Right lobe of liver (tissue), 6 donors: Measurements from ENCODE around the gene ASB16. TPM values are rescaled to one million over a fixed set of nuclear protein-coding genes. Genes with fewer than 3 reads are reported as not detected.
"Not testable (repeated sequence)": the region's sequence is repeated elsewhere in the genome, so short reads cannot be mapped to it uniquely, and the experiment has no call there.

Experiments used
- ATAC-seq, 4 donors: fragments of 200-7000 bp; cut with Tn5 transposase; one replicate each; pipeline ENCODE4 v1.9.1; 2020; ENCODE audit warnings: mild to moderate bottlenecking in 4 of 4, moderate library complexity in 4 of 4
- DNase-seq, 3 donors: peaks; one replicate each; pipeline ENCODE4 v3.0.0-alpha.2; 2020
- H3K27ac ChIP-seq, 3 donors: fragments of 200-600 bp; one replicate each; pipeline ENCODE4 v1.8.0; 2022
- H3K27me3 ChIP-seq, 2 donors: fragments of 200-600 bp; one replicate each; pipeline ENCODE4 v1.8.0; 2022
- H3K36me3 ChIP-seq, 4 donors: fragments of 200-600 bp; sonication (generic) in 1 of 4; one replicate each; pipeline versions ENCODE4 v1.5.1 to v1.8.0; 2017 to 2022; ENCODE audit warnings: control low read depth in 1 of 4
- H3K4me1 ChIP-seq, 4 donors: fragments of 200-600 bp; sonication (generic) in 1 of 4; one replicate each; pipeline versions ENCODE4 v1.5.1 to v1.8.0; 2017 to 2022; ENCODE audit warnings: control low read depth in 1 of 4
- H3K4me3 ChIP-seq, 3 donors: fragments of 200-600 bp; one replicate each; pipeline ENCODE4 v1.8.0; 2022
- H3K9me3 ChIP-seq, 4 donors: fragments of 200-600 bp; sonication (generic) in 1 of 4; one replicate each; pipeline versions ENCODE4 v1.5.1 to v1.8.0; 2017 to 2022; ENCODE audit warnings: control low read depth in 1 of 4
- CTCF ChIP-seq, 4 donors: fragments of 200-600 bp in 3 of 4; fragments of 450-650 bp in 1 of 4; IDR thresholded peaks; one replicate each; pipeline versions ENCODE4 v1.5.1 to v1.8.0; 2016 to 2022; ENCODE audit warnings: antibody characterized with exemption in 4 of 4, mild to moderate bottlenecking in 2 of 4
- POLR2A ChIP-seq: fragments of 450-650 bp; IDR thresholded peaks from one replicate; pipeline ENCODE4 v1.6.1; 2017; ENCODE audit warnings: antibody characterized with exemption, mild to moderate bottlenecking
- WGBS: methylation state at CpG from one replicate; pipeline ENCODE4 v1.1.6; 2018; ENCODE audit warnings: low coverage, low lambda C conversion rate; ENCODE audit not compliant: insufficient coverage; ENCODE audit errors: missing lambda C conversion rate; 5-methylcytosine and 5-hydroxymethylcytosine counted together
- intact Hi-C, 2 donors: fragments of 100-400 bp; cut with DNase I; formaldehyde crosslinking; loops; one replicate each; pipeline versions ENCODE4 v1.11.2 to v1.14.1; 2022
- total RNA-seq, 6 experiments: library from RNA; depleted of rRNA in 2 of 6; stranded (reverse); fragments of >200 nt in 2 of 6; fragmentation: NEBNext Ultra II Directional in 3 of 6; extraction: Animal tissue kit (Norgen Biotek cat#: 25700) in 3 of 6; gene quantifications; one replicate each; pipeline versions ENCODE4 v1.1.0 to v1.2.4, GENCODE V29; 2016 to 2023
- donor health status: DM: no; HTN: yes; CAD: no.
- donor health status: DM: no; HTN: no; CAD: no.
- donor health status: DM: no; HTN: no; CAD: no.
- donor health status: DM: no; HTN: yes; CAD: no.
- donor health status: DM: no; HTN: yes; CAD: no.

Gene ASB16
- total RNA-seq, 6 experiments from 2014 or later = 1.5 TPM; not detected in 5

DNA sequence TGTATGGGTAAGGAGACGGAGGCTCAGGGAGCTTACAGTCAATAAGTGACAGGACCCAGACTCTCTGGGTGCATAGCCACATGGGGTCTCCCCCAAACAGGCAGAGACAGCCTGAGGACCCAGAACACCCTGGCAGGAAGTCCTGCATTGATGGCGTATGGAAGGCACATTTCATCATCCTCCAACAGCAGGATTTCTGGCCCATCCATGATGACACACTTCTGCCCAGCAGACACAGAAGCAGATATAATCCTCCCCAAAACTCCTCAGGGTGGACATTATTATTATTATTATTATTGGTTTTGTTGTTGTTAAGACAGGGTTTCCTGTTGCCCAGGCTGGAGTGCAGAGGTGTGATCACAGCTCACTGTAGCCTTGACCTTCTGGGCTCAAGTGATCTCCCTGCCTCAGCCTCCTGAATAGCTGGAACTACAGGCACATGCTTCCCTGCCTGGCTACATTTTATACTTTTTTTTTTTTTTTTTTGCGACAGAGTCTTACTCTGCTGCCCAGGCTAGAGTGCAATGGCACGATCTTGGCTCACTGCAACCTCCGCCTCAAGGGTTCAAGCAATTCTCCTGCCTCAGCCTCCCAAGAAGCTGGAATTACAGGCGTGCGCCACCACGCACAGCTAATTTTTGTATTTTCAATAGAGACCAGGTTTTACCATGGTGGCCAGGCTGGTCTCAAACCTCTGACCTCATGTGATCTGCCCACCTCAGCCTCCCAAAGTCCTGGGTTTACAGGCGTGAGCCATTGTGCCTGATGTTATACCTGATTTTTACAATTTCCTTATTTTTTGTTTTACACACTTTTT is 35.5 kb upstream of the ASB16 start:
- H3K27ac ChIP-seq = no peak overlapping the region
- DNase-seq (no peak), ATAC-seq (no peak)
- TF ChIP-seq POLR2A = no peak
- 97% methylated on average over 8 of the region's 9 CpGs for WGBS
- intact Hi-C loops = loop anchor here in 1 of 2 donors (10.0 kb wide), 1 partner anchor 60 kb away; the partner anchor contains the start of gene ATXN7L3
- no peaks in the 10 kb centered on the region for H3K36me3 ChIP-seq
- H3K27me3 ChIP-seq = no peaks in the 10 kb centered on the region
- no peaks in the 10 kb centered on the region for H3K4me1 ChIP-seq
- H3K9me3 ChIP-seq = no peaks in the 10 kb centered on the region
- H3K4me3 ChIP-seq = no peak overlapping the region

- intact Hi-C loops = loop anchor here in 1 of 2 donors (10.0 kb wide), 1 partner anchor 57 kb away; the partner anchor contains the start of gene ATXN7L3
- Histone ChIP-seq H3K9me3 (no peaks in the 10 kb centered on the region), H3K4me3 (no peak overlapping the region), H3K27me3 (no peaks in the 10 kb centered on the region), H3K27ac (no peak overlapping the region), H3K36me3 (no peaks in the 10 kb centered on the region), H3K4me1 (peaks cover 0 to 10% (median 3%) of the 10 kb centered on the region in 4 donors)
- no peak for TF ChIP-seq POLR2A
- TF ChIP-seq CTCF (IDR thresholded peaks at IDR 0.05) = no peak
- DNase-seq (peak in 1 of 3 donors; percentile 73), ATAC-seq (peak in 3 of 4 donors; percentile 5 to 82 (median 5))
- 13% methylated on average over 11 of the region's 20 CpGs for WGBS
Measured at GRCh38 chr17:44137891-44138709, 32.4 kb upstream of the ASB16 start.

DNA sequence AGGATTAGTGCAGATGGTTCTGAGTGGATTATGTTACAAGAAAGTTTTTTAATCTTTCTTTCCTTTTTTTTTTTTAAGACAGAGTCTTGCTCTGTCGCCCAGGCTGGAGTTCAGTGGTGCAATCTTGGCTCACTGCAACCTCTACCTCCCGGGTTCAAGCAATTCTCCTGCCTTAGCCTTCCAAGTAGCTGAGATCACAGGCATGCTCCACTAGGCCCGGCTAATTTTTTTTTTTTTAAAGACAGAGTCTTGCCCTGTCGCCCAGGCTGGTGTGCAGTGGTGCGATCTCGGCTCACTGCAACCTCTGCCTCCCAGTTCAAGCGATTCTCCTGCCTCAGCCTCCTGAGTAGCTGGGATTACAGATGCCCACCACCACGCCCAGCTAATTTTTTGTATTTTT is 26.6 kb upstream of the ASB16 start:
- DNase-seq, H3K9me3 ChIP-seq, H3K36me3 ChIP-seq, ATAC-seq, H3K4me1 ChIP-seq, H3K27me3 ChIP-seq, H3K4me3 ChIP-seq, H3K27ac ChIP-seq, intact Hi-C loops: not testable (repeated sequence)
- WGBS = 96% methylated on average over 8 of the region's 8 CpGs

DNA sequence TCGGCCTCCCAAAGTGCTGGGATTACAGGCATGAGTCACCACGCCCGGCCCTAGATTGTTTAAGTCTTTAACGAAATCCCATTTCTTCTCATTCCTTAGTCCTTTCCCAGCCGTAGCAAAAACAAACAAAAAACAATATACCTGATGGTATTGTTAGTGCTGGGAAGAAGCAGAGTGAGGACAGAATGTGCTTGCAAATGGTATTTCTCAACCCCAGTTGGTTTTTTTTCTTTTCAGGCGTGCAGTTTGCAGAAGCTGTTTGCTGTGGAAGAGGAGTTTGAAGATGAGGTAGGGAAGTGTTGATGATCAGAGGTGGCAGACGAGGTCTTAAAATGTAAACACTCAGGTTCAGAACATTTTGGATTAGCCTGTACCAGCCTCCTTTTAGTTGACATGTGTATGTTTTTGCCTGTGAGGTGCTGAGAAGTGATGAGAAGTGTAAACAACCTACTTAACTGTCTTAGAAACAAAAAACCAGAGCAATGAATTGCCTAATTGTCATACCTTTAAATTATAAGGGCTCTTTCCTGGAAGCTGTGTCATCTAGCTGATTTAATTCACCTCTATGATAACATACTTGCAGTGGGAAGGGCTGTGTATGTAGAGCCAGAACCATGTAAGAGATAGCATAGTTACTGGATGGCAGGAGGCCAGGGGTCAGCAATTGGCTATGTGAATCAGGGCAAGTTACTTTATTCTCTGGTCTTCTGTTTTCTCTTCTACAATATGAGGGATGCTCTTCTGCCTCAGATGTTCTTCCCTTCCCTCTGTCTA is 25.4 kb upstream of the ASB16 start:
- ATAC-seq = no peak
- H3K27ac ChIP-seq = no peak overlapping the region

More for the DNA sequence above, 25.4 kb upstream of the ASB16 start:
- Histone ChIP-seq H3K36me3 (no peaks in the 10 kb centered on the region), H3K27me3 (no peaks in the 10 kb centered on the region), H3K9me3 (no peaks in the 10 kb centered on the region), H3K4me3 (no peak overlapping the region), H3K4me1 (peaks cover 0 to 10% (median 3%) of the 10 kb centered on the region in 4 donors)
- no peak for DNase-seq
- intact Hi-C loops = no loop called here
- WGBS = 80% methylated on average over 7 of the region's 7 CpGs
- TF ChIP-seq CTCF (IDR thresholded peaks at IDR 0.05) = no peak
- no peak for TF ChIP-seq POLR2A
